HG03097 (cell line): ENCODE measurements around the gene GTF2IRD2.
A peak's percentile ranks its signal among the peaks of the same experiment; 100 is the strongest.
"Not testable (repeated sequence)": the region's sequence is repeated elsewhere in the genome, so short reads cannot be mapped to it uniquely, and the experiment has no call there.

Experiments used
- ATAC-seq: cut with Tn5 transposase; IDR thresholded peaks from one replicate; pipeline ENCODE4 v1.9.1; 2021; ENCODE audit not compliant: unreplicated experiment, low FRiP score

Gene GTF2IRD2

DNA sequence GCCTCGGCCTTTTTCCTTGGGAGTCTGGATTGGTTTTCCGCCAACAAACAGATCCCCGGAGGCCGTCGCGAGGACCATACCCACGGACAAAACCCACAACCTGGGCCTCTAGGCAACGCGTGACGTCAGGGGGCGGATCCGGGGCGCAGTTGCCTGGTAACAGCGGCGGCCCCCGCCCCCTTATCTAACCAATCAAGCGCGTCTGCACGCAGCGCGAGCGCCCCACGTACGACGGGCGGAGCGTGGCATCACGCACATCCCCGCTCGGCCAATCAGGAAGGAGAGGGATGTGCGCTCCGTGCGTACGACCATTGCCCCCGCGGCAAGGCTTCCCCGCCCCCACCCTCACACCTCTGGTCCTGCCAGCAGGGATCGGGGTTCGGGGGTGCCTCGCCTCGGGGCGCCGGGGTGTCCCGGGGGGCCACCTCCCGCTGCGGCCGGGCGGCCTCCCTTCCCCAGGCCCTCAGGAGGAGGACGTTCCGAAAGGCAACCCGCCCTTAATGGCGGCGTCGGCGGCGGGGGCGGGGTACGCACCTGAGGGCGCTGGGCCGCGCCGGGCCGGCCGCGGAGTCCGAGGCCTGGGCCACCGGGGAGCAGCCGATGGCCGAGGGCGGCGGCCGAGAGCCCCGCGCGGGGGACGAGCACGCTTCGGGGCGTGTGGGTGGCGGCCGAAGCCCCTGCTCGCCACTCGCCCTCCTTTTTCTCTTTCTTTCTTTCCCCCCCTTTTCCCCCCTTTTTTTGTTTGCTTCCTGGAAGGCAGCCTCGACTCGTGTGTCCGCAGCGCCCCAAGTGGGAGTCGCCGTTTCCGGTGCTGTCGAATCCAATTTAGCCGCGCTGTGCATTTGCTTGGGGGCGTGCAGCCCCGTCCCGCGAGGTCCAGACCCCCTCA, at the start of gene GTF2IRD2:
Gene GTF2IRD2 (minus strand): TSS at position 773 of the 889 bp plus-strand sequence. CDS start 15,227 bp downstream, outside the sequence.
- ATAC-seq: peak; percentile 77

DNA sequence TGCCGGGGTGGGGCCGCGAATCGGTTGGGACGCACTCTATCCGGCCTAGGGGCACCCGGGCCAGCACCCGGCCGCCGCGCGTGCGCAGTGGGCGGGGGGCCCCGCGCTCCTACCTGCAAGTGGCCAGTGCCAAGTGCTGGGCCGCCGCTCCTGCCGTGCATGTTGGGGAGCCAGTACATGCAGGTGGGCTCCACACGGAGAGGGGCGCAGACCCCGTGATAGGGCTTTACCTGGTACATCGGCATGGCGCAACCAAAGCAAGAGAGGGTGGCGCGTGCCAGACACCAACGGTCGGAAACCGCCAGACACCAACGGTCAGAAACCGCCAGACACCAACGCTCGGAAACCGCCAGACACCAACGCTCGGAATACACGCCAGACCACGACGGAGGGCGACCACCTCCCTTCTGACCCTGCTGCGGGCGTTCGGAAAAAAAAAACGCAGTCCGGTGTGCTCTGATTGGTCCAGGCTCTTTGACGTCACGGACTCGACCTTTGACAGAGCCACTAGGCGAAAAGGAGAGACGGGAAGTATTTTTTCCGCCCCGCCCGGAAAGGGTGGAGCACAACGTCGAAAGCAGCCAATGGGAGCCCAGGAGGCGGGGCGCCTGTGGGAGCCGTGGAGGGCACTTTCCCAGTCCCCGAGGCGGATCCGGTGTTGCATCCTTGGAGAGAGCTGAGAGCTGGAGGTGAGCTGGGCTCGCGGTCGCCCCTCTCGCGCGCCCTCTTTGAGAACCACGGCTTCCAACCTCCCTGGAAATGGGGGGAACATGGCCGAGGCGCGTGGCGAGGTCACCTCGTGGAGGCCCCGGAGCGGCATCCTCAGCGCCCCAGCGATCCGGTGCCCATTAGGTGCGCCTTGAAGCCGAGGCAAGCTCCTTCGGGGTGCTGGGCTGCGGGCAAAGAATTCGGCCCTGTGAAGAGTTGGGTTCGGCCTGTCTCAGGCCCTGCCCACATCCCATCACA, 39.0 kb upstream of the GTF2IRD2 start:
- ATAC-seq: peak; percentile 76

DNA sequence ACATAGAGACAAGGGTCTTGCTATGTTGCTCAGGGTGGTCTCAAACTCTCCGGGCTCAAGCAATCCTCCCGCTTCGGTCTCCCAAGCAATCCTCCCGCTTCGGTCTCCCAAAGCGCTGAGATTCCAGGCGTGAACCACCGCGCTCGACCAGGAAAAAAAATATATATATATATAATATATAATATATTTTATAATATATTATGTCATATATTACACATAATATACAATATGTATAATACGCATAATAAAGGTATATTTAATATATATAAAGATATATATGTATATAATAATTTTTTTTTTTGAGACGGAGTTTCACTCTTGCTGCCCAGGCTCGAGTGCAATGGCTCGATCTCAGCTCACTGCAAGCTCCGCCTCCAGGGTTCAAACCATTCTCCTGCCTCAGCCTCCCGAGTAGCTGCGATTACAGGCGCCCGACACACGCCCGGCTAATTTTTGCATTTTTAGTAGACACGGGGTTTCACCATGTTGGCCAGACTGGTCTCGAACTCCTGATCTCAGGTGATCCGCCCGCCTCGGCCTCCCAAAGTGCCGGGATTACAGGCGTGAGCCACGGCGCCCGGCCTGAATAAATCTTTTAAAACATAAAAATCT, 38.2 kb upstream of the GTF2IRD2 start:
- not testable (repeated sequence) for ATAC-seq

- ATAC-seq: not testable (repeated sequence)
These were observed 33.9 kb upstream of the GTF2IRD2 start for GRCh38 chr7:74885295-74885694.

DNA sequence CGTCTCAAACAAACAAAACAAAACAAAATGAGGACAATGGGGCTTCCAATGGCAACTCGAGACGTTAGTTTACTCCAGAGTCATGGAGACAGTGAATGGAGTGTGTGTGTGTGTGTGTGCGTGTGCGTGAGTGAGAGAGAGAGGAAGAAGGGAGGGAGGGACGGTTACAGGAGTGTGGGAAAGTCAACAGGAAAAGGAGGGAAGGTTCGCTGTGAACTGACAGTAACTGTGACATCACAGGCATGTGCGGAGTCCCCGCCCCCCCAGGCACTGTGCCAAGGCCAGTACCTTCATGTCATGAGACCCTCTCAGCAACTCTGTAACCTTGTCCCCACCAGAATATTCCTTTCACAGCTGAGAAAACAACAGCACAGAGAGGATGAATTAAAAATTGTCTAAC, 30.7 kb upstream of the GTF2IRD2 start:
- not testable (repeated sequence) for ATAC-seq

DNA sequence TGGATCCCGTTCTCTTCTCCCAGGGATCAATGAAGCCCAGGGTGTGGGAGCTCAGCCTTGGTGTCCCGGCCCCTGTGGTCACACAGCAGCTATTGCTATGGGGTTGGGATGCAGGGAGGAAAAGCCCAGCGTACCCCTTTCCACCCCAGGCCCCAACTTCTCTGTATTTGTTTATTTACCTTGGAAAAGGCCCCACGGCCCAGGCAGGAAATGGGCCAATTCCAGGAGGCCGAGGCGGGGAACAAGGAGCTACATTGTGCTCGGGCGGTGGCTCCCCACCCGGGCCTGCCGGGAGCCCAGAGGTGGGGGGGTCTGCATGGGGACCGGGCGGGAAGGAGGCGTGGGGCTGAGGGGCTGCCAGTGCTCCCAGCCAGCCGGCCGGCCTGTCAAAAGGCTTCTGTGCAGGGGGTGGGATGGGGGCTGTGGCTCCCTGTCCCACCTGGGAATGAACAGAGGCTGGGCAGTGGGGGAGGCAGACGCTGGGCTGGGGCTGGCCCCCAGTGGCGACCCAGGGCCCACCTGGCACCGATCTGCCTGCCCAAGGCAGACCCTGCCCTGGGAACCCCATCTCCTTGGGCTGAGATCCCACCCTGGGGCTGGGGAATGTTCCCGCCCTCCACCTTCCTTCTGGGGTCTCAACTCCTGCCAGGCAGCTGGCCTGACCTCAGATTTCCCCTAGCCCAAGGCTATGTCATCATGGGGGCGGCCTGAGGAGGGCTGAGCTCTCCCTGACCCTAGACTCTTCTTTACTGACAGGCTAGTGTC, 23.5 kb upstream of the GTF2IRD2 start:
- ATAC-seq: not testable (repeated sequence)

DNA sequence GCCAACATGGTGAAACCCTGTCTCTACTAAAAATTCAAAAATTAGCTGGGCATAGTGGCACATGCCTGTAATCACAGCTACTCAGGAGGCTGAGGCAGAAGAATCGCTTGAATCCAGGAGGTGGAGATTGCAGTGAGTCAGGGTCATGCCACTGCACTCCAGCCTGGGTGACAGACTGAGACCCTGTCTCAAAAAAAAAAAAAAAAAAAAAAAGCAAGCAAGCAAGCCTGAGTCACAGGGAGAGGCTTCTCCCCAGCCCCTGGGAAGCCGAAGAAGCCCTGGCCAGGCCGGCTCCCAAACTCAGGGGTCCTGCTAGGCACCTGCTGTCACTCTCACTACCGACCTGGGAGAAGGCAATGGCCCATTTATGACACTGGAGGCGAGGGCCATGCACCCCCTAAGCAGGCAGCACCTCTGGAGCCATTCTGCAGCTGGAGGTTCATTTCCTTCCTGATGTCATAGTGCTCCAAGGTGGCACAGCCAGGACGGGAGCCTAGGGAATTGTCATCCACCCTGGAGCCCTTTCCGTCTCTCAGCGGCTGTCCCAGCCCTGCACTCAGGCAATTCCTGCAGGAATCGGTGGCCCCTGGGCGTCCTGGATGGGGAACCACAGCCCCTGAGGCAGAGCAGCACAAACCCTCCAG, 22.8 kb upstream of the GTF2IRD2 start:
- not testable (repeated sequence) for ATAC-seq

GRCh38 chr7:74872542-74872941, 21.1 kb upstream of the GTF2IRD2 start:
- not testable (repeated sequence) for ATAC-seq

- not testable (repeated sequence) for ATAC-seq
These were observed 14.4 kb upstream of the GTF2IRD2 start for GRCh38 chr7:74865777-74866176.

GRCh38 chr7:74849853-74850252, 1.6 kb downstream of the GTF2IRD2 start:
- not testable (repeated sequence) for ATAC-seq

- not testable (repeated sequence) for ATAC-seq
These were observed 21.0 kb downstream of the GTF2IRD2 start for GRCh38 chr7:74830411-74830810.

DNA sequence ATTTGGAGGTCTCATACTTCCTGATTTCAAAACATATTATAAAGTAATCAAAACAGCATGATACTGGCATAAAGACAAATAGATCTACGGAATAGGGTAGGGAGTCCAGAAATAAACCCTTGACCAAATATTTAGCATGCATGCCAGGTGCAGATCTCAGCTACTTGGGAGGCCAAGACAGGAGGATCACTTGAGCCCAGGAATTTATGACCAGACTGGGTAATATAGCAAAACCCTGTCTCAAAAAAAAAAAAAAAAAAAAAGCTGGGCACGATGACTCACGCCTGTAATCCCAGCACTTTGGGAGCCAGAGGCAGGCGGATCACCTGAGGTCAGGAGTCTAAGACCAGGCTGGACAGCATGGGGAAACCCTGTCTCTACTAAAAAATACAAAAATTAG, 21.4 kb downstream of the GTF2IRD2 start:
- ATAC-seq: not testable (repeated sequence)

GRCh38 chr7:74821259-74821658, 30.1 kb downstream of the GTF2IRD2 start:
- ATAC-seq: not testable (repeated sequence)

DNA sequence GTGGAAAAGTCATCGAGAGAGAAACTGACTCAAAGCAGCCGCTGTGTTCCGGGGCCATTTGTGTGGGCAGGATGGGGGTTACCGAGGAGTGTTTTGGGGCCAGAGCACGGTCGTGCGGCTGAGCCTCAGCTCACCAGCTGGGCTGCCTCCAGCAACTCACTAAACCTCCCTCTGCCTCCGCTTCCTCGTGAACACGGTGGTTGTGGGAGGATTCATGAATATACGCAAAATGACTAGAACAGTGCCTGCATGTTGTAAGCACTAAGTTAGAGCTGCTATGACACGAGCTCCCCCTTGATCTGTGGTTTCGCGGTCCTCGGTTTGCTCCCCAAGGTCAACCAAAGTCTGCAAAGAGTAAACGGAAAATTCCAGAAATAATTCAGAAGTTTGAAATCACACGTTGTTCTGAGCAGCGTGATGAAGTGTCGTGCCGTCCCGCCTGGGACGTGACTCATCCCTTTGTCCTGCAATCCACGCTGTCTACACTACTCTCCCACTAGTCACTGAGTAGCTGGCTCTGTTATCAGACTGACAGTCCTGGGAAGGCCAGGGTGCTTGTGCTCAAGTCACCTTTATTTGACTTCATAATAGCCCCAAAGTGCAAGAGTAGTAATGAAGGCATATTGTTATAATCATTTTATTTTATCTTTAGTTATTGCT, 31.1 kb downstream of the GTF2IRD2 start:
- ATAC-seq: not testable (repeated sequence)

GRCh38 chr7:74815882-74816281, 35.5 kb downstream of the GTF2IRD2 start:
- not testable (repeated sequence) for ATAC-seq

- ATAC-seq: not testable (repeated sequence)
These were observed 52.8 kb downstream of the GTF2IRD2 start for GRCh38 chr7:74798644-74799043.

DNA sequence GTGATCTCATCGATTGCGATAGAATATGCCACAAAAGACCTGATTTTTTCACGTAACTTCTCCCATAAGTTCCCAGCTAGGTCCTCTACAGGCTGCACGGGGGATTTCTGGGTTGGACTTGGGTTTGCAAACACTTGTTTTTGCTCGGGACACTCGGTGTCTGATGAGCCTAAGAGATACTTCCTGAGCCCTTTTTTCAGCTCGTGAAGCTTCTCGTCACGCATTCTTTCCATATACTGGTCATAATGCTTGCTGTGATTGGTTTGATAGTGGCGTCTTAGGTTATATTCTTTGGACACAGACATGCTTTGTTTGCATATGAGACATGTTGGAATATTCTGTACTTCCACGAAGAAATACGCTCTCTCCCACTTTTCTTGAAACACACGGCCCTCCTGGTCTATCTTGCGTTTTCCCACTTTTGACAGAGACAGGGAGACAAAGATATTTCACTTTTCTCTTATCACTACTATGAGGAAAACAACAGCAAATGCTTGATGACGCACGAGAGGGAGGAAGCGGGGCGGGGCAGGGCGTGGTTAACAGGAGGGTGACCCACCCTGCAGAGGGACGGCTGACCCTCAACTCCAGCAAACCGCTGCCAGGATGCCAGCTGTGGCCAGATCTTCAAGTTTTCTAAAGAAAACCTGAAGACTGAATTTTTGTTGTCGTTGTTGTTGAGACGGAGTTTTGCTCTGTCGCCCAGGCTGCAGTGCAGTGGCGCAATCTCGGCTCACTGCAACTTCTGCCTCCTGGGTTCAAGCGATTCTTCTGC, 53.4 kb downstream of the GTF2IRD2 start:
- ATAC-seq: not testable (repeated sequence)

DNA sequence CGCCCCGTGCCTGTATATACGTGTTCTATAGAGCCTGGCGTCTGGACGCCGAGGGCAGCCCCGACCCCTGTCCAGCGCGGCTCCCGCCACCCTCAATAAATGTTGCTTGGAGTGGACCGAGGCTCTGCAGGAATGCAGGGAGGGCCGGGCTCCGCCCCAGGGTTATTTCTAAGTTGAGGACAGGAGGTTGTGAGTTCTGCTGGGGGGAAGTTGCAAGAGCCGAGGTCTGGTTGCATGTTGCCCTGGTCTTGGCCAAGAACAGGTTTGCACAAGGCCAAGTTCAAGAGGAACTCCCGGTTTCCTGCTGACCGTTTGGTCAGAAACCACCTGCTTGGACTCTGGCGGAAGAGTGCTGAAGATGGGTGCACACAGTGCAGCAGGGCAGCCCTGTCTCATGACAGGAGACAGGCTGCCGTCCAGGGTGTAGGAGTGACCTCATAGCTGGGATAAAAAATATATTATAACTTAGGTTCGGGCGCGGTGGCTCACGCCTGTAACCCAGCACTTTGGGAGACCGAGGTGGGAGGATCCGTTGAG, 62.1 kb downstream of the GTF2IRD2 start:
- not testable (repeated sequence) for ATAC-seq
